Osteoblast (primary cell): ENCODE measurements around the gene SLA2. TPM values are rescaled to one million over a fixed set of nuclear protein-coding genes. Genes with fewer than 3 reads are reported as not detected.

Experiments
- DNase-seq: peaks from one replicate; pipeline ENCODE4 v3.0.0; 2011; ENCODE audit warnings: low spot score, mixed read lengths; ENCODE audit not compliant: insufficient read length; ENCODE audit errors: missing footprints
- H2AFZ ChIP-seq: 2 replicates; pipeline ENCODE4 v1.6.0; 2011; ENCODE audit warnings: mild to moderate bottlenecking, low read length
- H3K27ac ChIP-seq: 2 replicates; pipeline ENCODE4 v1.5.1; 2011; ENCODE audit warnings: mild to moderate bottlenecking, low read depth, low read length, moderate library complexity
- H3K27me3 ChIP-seq: 2 replicates; pipeline ENCODE4 v1.6.0; 2012; ENCODE audit warnings: mild to moderate bottlenecking, control low read depth, inconsistent platforms, low read length, moderate library complexity; ENCODE audit not compliant: insufficient read depth
- H3K36me3 ChIP-seq: 2 replicates; pipeline ENCODE4 v1.5.1; 2011; ENCODE audit warnings: mild to moderate bottlenecking, low read length, control low read depth, moderate library complexity; ENCODE audit not compliant: insufficient read depth
- H3K4me1 ChIP-seq: 2 replicates; pipeline ENCODE4 v1.5.1; 2011; ENCODE audit warnings: mild to moderate bottlenecking, low read length, control low read depth, moderate library complexity; ENCODE audit not compliant: insufficient read depth
- H3K4me2 ChIP-seq: 2 replicates; pipeline ENCODE4 v1.6.0; 2011; ENCODE audit warnings: mild to moderate bottlenecking, low read length; ENCODE audit not compliant: insufficient read depth
- H3K4me3 ChIP-seq: fragments of 200-600 bp; sonication (generic); 3 replicates; pipeline ENCODE4 v1.5.1; 2012; ENCODE audit warnings: mild to moderate bottlenecking, low read length, inconsistent platforms; ENCODE audit not compliant: insufficient read depth
- H3K79me2 ChIP-seq: 2 replicates; pipeline ENCODE4 v1.6.0; 2012; ENCODE audit warnings: mild to moderate bottlenecking, low read length, control low read depth, inconsistent platforms; ENCODE audit not compliant: insufficient read depth
- H3K9me3 ChIP-seq: 2 replicates; pipeline ENCODE4 v1.5.1; 2011; ENCODE audit warnings: low read depth, low read length, control low read depth
- H4K20me1 ChIP-seq: 2 replicates; pipeline ENCODE4 v1.6.0; 2012; ENCODE audit warnings: mild to moderate bottlenecking, low read length, control low read depth; ENCODE audit not compliant: insufficient read depth
- total RNA-seq: library from RNA; depleted of rRNA; stranded (reverse); fragments of >200 nt; gene quantifications from 2 replicates; pipeline ENCODE4 v1.2.3, GENCODE V29; 2012
- TF ChIP-seq, protein P1 (sequence below): IDR thresholded peaks from 2 replicates; pipeline ENCODE4 v1.5.1; 2011; ENCODE audit warnings: mild to moderate bottlenecking, low read depth, low read length, moderate library complexity; ENCODE audit errors: extremely low read depth

Gene SLA2
- total RNA-seq, 1 donor = 0.36 TPM

DNA sequence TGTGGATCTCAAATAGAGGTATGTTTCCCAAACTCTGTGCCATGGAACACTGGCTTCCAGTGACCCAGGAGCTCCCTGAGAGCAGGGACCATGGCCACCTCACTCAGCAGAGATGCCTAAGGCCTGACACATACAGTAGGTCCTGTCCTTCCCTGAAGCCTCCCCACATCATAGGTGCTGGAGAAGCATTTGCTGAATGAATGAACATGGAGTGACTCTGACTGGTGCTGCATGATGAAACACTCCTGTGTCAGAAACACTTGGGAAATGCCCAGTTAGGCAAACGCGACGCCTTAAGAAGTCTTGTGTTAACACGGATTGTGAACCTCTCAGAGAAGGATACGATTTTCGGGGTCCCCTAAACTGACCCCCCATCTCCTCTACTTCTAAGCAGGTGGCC, 14.3 kb downstream of the SLA2 start:
- Histone ChIP-seq H3K4me2 (no peak overlapping the region), H3K4me3 (no peak overlapping the region), H3K27me3 (no peaks in the 10 kb centered on the region), H3K4me1 (no peaks in the 10 kb centered on the region), H3K79me2 (no peaks in the 10 kb centered on the region), H3K27ac (no peak overlapping the region), H4K20me1 (no peaks in the 10 kb centered on the region), H3K9me3 (no peaks in the 10 kb centered on the region), H2AFZ (no peak overlapping the region), H3K36me3 (no peaks in the 10 kb centered on the region)
- TF ChIP-seq, protein P1, sequence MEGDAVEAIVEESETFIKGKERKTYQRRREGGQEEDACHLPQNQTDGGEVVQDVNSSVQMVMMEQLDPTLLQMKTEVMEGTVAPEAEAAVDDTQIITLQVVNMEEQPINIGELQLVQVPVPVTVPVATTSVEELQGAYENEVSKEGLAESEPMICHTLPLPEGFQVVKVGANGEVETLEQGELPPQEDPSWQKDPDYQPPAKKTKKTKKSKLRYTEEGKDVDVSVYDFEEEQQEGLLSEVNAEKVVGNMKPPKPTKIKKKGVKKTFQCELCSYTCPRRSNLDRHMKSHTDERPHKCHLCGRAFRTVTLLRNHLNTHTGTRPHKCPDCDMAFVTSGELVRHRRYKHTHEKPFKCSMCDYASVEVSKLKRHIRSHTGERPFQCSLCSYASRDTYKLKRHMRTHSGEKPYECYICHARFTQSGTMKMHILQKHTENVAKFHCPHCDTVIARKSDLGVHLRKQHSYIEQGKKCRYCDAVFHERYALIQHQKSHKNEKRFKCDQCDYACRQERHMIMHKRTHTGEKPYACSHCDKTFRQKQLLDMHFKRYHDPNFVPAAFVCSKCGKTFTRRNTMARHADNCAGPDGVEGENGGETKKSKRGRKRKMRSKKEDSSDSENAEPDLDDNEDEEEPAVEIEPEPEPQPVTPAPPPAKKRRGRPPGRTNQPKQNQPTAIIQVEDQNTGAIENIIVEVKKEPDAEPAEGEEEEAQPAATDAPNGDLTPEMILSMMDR = no peak
- no peak for DNase-seq

GRCh38 chr20:36629719-36630681, 16.0 kb downstream of the SLA2 start:
- no peak overlapping the region for H2AFZ ChIP-seq
- TF ChIP-seq, protein P1 = no peak

DNA sequence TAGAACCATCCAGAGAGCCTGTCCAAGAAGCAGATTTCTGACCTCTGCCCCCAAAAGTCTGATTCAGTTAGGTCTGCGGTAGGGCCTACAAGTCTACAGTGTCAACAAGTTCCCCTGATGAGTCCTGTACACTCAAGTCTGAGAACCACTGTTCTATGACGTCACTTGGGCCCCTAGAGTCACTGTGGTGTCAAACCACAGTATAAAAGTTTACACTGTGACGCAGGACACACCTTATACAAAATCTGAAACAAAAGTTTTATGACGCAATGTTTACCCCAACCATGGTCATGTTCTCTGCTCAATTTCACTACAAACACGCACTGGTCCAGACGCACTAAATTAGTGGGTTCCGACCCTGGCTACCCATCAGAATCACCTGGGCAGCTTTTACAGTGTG, 17.9 kb downstream of the SLA2 start:
- H3K4me3 ChIP-seq = no peak overlapping the region
- DNase-seq = no peak
- no peak overlapping the region for H2AFZ ChIP-seq
- no peak overlapping the region for H3K27ac ChIP-seq
- H3K4me1 ChIP-seq = no peaks in the 10 kb centered on the region
- H3K27me3 ChIP-seq = no peaks in the 10 kb centered on the region
- H3K4me2 ChIP-seq = no peak overlapping the region
- H3K79me2 ChIP-seq = no peaks in the 10 kb centered on the region
- TF ChIP-seq, protein P1 = no peak
- H3K36me3 ChIP-seq = no peaks in the 10 kb centered on the region
- H4K20me1 ChIP-seq = no peaks in the 10 kb centered on the region
- no peaks in the 10 kb centered on the region for H3K9me3 ChIP-seq

More at GRCh38 chr20:36629719-36630681, 16.0 kb downstream of the SLA2 start:
- H4K20me1 ChIP-seq = no peaks in the 10 kb centered on the region
- H3K4me3 ChIP-seq = no peak overlapping the region
- no peak overlapping the region for H3K4me2 ChIP-seq
- H3K79me2 ChIP-seq = no peaks in the 10 kb centered on the region
- H3K27me3 ChIP-seq = no peaks in the 10 kb centered on the region
- no peaks in the 10 kb centered on the region for H3K9me3 ChIP-seq
- H3K4me1 ChIP-seq = no peaks in the 10 kb centered on the region
- no peak overlapping the region for H3K27ac ChIP-seq
- no peaks in the 10 kb centered on the region for H3K36me3 ChIP-seq
- DNase-seq = no peak

GRCh38 chr20:36624944-36625324, 21.1 kb downstream of the SLA2 start:
- Histone ChIP-seq H3K4me1 (no peaks in the 10 kb centered on the region), H3K36me3 (no peaks in the 10 kb centered on the region), H3K79me2 (no peaks in the 10 kb centered on the region), H3K9me3 (no peaks in the 10 kb centered on the region), H3K4me3 (no peak overlapping the region), H2AFZ (no peak overlapping the region), H4K20me1 (no peaks in the 10 kb centered on the region), H3K27ac (no peak overlapping the region), H3K4me2 (no peak overlapping the region), H3K27me3 (no peaks in the 10 kb centered on the region)
- DNase-seq = no peak
- TF ChIP-seq, protein P1 = no peak
